ENCODE data around the gene SEPTIN2. TPM values are rescaled to one million over a fixed set of nuclear protein-coding genes. Genes with fewer than 3 reads are reported as not detected.

SEPTIN2 gene
- total RNA-seq, 1 experiment from 2014 or later = 353 TPM

- no peak for DNase-seq (ENCODE audit: low spot score)
Observed at GRCh38 chr2:241279828-241280227, 35.9 kb upstream of the SEPTIN2 start.

DNA sequence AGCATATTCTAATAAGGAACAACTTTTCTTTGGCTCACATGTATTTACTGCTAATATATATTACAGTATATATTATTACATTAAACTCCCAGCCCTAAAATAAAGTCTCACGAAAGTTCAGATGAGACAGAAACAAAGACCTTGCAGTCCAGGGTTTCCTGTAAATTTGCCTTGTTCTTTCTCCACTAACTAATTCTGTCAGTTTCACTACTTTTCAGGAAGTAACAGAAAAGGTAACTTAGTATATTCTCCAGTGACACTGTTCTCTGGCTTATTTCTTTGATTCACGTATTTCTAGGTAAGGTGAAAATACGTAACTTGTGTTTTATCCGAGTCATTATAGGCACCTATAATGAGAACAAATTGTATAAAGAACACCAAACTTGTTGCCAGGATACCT is 35.4 kb upstream of the SEPTIN2 start:
- Mint-ChIP-seq H3K27ac (no peak overlapping the region; the same call in 1 of the 2 replicates), H3K4me3 (no peak overlapping the region), H3K4me1 (peaks cover 21% of the 10 kb centered on the region), H3K27me3 (ENCODE audit: low read depth) (no peaks in the 10 kb centered on the region), H3K9me3 (peaks cover 11% of the 10 kb centered on the region; the same call in 1 of the 2 replicates), H3K36me3 (peaks cover 6% of the 10 kb centered on the region)
- ChIA-PET CTCF (no interaction called here), POLR2A (no interaction called here)
- DNase-seq (ENCODE audit: low spot score) = no peak
- ATAC-seq = no peak
- TF ChIP-seq NFATC4 (CRISPR knock-in tag; IDR thresholded peaks at IDR 0.05) (no peak), TP53 (CRISPR knock-in tag; IDR thresholded peaks at IDR 0.05) (no peak), FOXP1 (CRISPR knock-in tag; IDR thresholded peaks at IDR 0.05; ENCODE audit: borderline replicate concordance) (no peak), ESRRA (CRISPR knock-in tag; IDR thresholded peaks at IDR 0.05; ENCODE audit: borderline replicate concordance) (no peak), ETV6 (CRISPR knock-in tag; IDR thresholded peaks at IDR 0.05) (no peak), SOX15 (CRISPR knock-in tag; IDR thresholded peaks at IDR 0.05) (no peak), SMAD3 (CRISPR knock-in tag; IDR thresholded peaks at IDR 0.05; ENCODE audit: borderline replicate concordance) (no peak), FOXK1 (CRISPR knock-in tag; IDR thresholded peaks at IDR 0.05) (no peak), TEAD1 (CRISPR knock-in tag; IDR thresholded peaks at IDR 0.05) (no peak), JAZF1 (CRISPR knock-in tag; IDR thresholded peaks at IDR 0.05) (no peak), USF1 (CRISPR knock-in tag; IDR thresholded peaks at IDR 0.05) (no peak), CBFB (CRISPR knock-in tag; IDR thresholded peaks at IDR 0.05; ENCODE audit: low read depth) (no peak), ZNF416 (CRISPR knock-in tag; IDR thresholded peaks at IDR 0.05) (no peak), CREB1 (CRISPR knock-in tag; IDR thresholded peaks at IDR 0.05) (no peak), EMX1 (CRISPR knock-in tag; IDR thresholded peaks at IDR 0.05) (no peak)
- TF ChIP-seq, protein P1, sequence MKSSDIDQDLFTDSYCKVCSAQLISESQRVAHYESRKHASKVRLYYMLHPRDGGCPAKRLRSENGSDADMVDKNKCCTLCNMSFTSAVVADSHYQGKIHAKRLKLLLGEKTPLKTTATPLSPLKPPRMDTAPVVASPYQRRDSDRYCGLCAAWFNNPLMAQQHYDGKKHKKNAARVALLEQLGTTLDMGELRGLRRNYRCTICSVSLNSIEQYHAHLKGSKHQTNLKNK (CRISPR knock-in tag; IDR thresholded peaks at IDR 0.05) = no peak
- TF ChIP-seq, protein P2, sequence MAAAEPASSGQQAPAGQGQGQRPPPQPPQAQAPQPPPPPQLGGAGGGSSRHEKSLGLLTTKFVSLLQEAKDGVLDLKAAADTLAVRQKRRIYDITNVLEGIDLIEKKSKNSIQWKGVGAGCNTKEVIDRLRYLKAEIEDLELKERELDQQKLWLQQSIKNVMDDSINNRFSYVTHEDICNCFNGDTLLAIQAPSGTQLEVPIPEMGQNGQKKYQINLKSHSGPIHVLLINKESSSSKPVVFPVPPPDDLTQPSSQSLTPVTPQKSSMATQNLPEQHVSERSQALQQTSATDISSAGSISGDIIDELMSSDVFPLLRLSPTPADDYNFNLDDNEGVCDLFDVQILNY (CRISPR knock-in tag; IDR thresholded peaks at IDR 0.05) = no peak
- TF ChIP-seq, protein P3, sequence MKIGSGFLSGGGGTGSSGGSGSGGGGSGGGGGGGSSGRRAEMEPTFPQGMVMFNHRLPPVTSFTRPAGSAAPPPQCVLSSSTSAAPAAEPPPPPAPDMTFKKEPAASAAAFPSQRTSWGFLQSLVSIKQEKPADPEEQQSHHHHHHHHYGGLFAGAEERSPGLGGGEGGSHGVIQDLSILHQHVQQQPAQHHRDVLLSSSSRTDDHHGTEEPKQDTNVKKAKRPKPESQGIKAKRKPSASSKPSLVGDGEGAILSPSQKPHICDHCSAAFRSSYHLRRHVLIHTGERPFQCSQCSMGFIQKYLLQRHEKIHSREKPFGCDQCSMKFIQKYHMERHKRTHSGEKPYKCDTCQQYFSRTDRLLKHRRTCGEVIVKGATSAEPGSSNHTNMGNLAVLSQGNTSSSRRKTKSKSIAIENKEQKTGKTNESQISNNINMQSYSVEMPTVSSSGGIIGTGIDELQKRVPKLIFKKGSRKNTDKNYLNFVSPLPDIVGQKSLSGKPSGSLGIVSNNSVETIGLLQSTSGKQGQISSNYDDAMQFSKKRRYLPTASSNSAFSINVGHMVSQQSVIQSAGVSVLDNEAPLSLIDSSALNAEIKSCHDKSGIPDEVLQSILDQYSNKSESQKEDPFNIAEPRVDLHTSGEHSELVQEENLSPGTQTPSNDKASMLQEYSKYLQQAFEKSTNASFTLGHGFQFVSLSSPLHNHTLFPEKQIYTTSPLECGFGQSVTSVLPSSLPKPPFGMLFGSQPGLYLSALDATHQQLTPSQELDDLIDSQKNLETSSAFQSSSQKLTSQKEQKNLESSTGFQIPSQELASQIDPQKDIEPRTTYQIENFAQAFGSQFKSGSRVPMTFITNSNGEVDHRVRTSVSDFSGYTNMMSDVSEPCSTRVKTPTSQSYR (CRISPR knock-in tag; IDR thresholded peaks at IDR 0.05) = no peak
- TF ChIP-seq, protein P4, sequence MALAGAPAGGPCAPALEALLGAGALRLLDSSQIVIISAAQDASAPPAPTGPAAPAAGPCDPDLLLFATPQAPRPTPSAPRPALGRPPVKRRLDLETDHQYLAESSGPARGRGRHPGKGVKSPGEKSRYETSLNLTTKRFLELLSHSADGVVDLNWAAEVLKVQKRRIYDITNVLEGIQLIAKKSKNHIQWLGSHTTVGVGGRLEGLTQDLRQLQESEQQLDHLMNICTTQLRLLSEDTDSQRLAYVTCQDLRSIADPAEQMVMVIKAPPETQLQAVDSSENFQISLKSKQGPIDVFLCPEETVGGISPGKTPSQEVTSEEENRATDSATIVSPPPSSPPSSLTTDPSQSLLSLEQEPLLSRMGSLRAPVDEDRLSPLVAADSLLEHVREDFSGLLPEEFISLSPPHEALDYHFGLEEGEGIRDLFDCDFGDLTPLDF (CRISPR knock-in tag; IDR thresholded peaks at IDR 0.05) = no peak

More at GRCh38 chr2:241279828-241280227, 35.9 kb upstream of the SEPTIN2 start:
- Mint-ChIP-seq H3K27me3 (ENCODE audit: low read depth) (no peaks in the 10 kb centered on the region), H3K27ac (peak overlapping the region; percentile 77; the same call in 1 of the 2 replicates), H3K4me1 (peaks cover 21% of the 10 kb centered on the region), H3K4me3 (no peak overlapping the region), H3K36me3 (peaks cover 4% of the 10 kb centered on the region; the same call in 1 of the 2 replicates), H3K9me3 (peaks cover 13% of the 10 kb centered on the region; the same call in 1 of the 2 replicates)
- TF ChIP-seq HMGA2 (CRISPR knock-in tag; IDR thresholded peaks at IDR 0.05) (no peak), ZNF416 (CRISPR knock-in tag; IDR thresholded peaks at IDR 0.05) (no peak), ZNF263 (CRISPR knock-in tag; IDR thresholded peaks at IDR 0.05; ENCODE audit: low read depth) (no peak), MYBL2 (CRISPR knock-in tag; IDR thresholded peaks at IDR 0.05) (no peak), TEAD1 (CRISPR knock-in tag; IDR thresholded peaks at IDR 0.05) (no peak), ZBTB43 (CRISPR knock-in tag; IDR thresholded peaks at IDR 0.05) (no peak), ZNF423 (CRISPR knock-in tag; IDR thresholded peaks at IDR 0.05) (no peak), GABPB1 (CRISPR knock-in tag; IDR thresholded peaks at IDR 0.05) (no peak), ETV6 (CRISPR knock-in tag; IDR thresholded peaks at IDR 0.05) (no peak), ZNF317 (CRISPR knock-in tag; IDR thresholded peaks at IDR 0.05; ENCODE audit: borderline replicate concordance, low read depth) (no peak)
- TF ChIP-seq, protein P5, sequence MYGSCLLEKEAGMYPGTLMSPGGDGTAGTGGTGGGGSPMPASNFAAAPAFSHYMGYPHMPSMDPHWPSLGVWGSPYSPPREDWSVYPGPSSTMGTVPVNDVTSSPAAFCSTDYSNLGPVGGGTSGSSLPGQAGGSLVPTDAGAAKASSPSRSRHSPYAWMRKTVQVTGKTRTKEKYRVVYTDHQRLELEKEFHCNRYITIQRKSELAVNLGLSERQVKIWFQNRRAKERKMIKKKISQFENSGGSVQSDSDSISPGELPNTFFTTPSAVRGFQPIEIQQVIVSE (CRISPR knock-in tag; IDR thresholded peaks at IDR 0.05; ENCODE audit: borderline replicate concordance) = no peak
- TF ChIP-seq, protein P6, sequence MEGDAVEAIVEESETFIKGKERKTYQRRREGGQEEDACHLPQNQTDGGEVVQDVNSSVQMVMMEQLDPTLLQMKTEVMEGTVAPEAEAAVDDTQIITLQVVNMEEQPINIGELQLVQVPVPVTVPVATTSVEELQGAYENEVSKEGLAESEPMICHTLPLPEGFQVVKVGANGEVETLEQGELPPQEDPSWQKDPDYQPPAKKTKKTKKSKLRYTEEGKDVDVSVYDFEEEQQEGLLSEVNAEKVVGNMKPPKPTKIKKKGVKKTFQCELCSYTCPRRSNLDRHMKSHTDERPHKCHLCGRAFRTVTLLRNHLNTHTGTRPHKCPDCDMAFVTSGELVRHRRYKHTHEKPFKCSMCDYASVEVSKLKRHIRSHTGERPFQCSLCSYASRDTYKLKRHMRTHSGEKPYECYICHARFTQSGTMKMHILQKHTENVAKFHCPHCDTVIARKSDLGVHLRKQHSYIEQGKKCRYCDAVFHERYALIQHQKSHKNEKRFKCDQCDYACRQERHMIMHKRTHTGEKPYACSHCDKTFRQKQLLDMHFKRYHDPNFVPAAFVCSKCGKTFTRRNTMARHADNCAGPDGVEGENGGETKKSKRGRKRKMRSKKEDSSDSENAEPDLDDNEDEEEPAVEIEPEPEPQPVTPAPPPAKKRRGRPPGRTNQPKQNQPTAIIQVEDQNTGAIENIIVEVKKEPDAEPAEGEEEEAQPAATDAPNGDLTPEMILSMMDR (IDR thresholded peaks at IDR 0.05) = no peak
- POLR2A ChIA-PET = interaction anchor here (0.5 kb wide), 1 partner anchor 12 kb away, joined by 4 read pairs; no protein-coding TSS in a partner anchor
- peak; percentile 51 for ATAC-seq
- CTCF ChIA-PET = no interaction called here
